Liver (tissue), 9 donors: Measurements from ENCODE around the gene ULK1. TPM values are rescaled to one million over a fixed set of nuclear protein-coding genes. Genes with fewer than 3 reads are reported as not detected.

ENCODE experiments used
- DNase-seq: peaks from one replicate; pipeline ENCODE4 v3.0.0-alpha.2; 2017; ENCODE audit warnings: low spot score
- H3K27ac ChIP-seq, 2 donors: one replicate each; pipeline ENCODE4 v1.7.0; 2013; ENCODE audit warnings: inconsistent platforms in 2 of 2, low read length in 2 of 2, control low read depth in 1 of 2, low read depth in 1 of 2, mild to moderate bottlenecking in 1 of 2
- H3K27me3 ChIP-seq, 4 donors: one replicate each; pipeline versions ENCODE4 v1.6.1 to v1.7.0; 2013; ENCODE audit warnings: low read length in 3 of 4, inconsistent platforms in 1 of 4, mild to moderate bottlenecking in 1 of 4, moderate library complexity in 1 of 4; ENCODE audit not compliant: control insufficient read depth in 4 of 4, insufficient read depth in 4 of 4
- H3K36me3 ChIP-seq, 4 donors: one replicate each; pipeline versions ENCODE4 v1.6.1 to v1.7.0; 2013; ENCODE audit warnings: low read length in 3 of 4, mild to moderate bottlenecking in 3 of 4, low read depth in 1 of 4, moderate library complexity in 1 of 4; ENCODE audit not compliant: control insufficient read depth in 4 of 4, insufficient read depth in 3 of 4
- H3K4me1 ChIP-seq, 4 donors: one replicate each; pipeline versions ENCODE4 v1.6.1 to v1.7.0; 2013; ENCODE audit warnings: low read length in 3 of 4, mild to moderate bottlenecking in 3 of 4, moderate library complexity in 1 of 4; ENCODE audit not compliant: control insufficient read depth in 4 of 4, insufficient read depth in 4 of 4
- H3K4me3 ChIP-seq, 3 donors: one replicate each; pipeline versions ENCODE4 v1.6.1 to v1.7.0; 2013; ENCODE audit warnings: low read length in 3 of 3, control low read depth in 1 of 3, low read depth in 1 of 3, mild to moderate bottlenecking in 1 of 3
- H3K9ac ChIP-seq, 2 donors: one replicate each; pipeline ENCODE4 v1.7.0; 2013; ENCODE audit warnings: low read length in 2 of 2, mild to moderate bottlenecking in 2 of 2, moderate library complexity in 2 of 2, control low read depth in 1 of 2, low read depth in 1 of 2
- H3K9me3 ChIP-seq, 4 donors: one replicate each; pipeline versions ENCODE4 v1.6.1 to v1.7.0; 2013; ENCODE audit warnings: low read length in 3 of 4; ENCODE audit not compliant: control insufficient read depth in 4 of 4
- ATF3 ChIP-seq: IDR thresholded peaks from 2 replicates; pipeline ENCODE4 v1.6.1; 2016; ENCODE audit warnings: antibody characterized with exemption
- CTCF ChIP-seq: fragments of 150-350 bp; IDR thresholded peaks from 2 replicates; pipeline ENCODE4 v1.5.1; 2017; ENCODE audit warnings: improper control_type of control experiment, low read depth, low read length; ENCODE audit not compliant: missing input control
- FOXA1 ChIP-seq: IDR thresholded peaks from 2 replicates; pipeline ENCODE4 v1.6.1; 2016; ENCODE audit warnings: antibody characterized with exemption
- FOXA2 ChIP-seq: IDR thresholded peaks from 2 replicates; pipeline ENCODE4 v1.6.1; 2016; ENCODE audit warnings: antibody characterized with exemption
- GABPA ChIP-seq, 2 donors: IDR thresholded peaks in 1 of 2; conservative IDR thresholded peaks in 1 of 2; 2 replicates each; pipeline ENCODE4 v1.6.1; 2016; ENCODE audit warnings: antibody characterized with exemption in 2 of 2, mild to moderate bottlenecking in 1 of 2, moderate library complexity in 1 of 2
- HNF4A ChIP-seq, 2 donors: conservative IDR thresholded peaks; 2 replicates each; pipeline ENCODE4 v1.6.1; 2016; ENCODE audit warnings: antibody characterized with exemption in 2 of 2, mild to moderate bottlenecking in 2 of 2
- HNF4G ChIP-seq: IDR thresholded peaks from 2 replicates; pipeline ENCODE4 v1.6.1; 2016; ENCODE audit warnings: antibody characterized with exemption
- JUND ChIP-seq, 2 donors: IDR thresholded peaks; 2 replicates each; pipeline ENCODE4 v1.6.1; 2016; ENCODE audit warnings: antibody characterized with exemption in 2 of 2
- NR2F2 ChIP-seq: IDR thresholded peaks from 2 replicates; pipeline ENCODE4 v1.6.1; 2016; ENCODE audit warnings: antibody characterized with exemption
- RAD21 ChIP-seq, 2 donors: IDR thresholded peaks; 2 replicates each; pipeline ENCODE4 v1.6.1; 2016; ENCODE audit warnings: antibody characterized with exemption in 2 of 2, mild to moderate bottlenecking in 2 of 2
- RXRA ChIP-seq, 2 donors: IDR thresholded peaks; 2 replicates each; pipeline ENCODE4 v1.6.1; 2017 to 2018; ENCODE audit warnings: antibody characterized with exemption in 2 of 2, mild to moderate bottlenecking in 1 of 2
- SP1 ChIP-seq: IDR thresholded peaks from 2 replicates; pipeline ENCODE4 v1.6.1; 2018; ENCODE audit warnings: antibody characterized with exemption, mild to moderate bottlenecking
- TAF1 ChIP-seq: conservative IDR thresholded peaks from 2 replicates; pipeline ENCODE4 v1.6.1; 2016; ENCODE audit warnings: antibody characterized with exemption, mild to moderate bottlenecking
- YY1 ChIP-seq: IDR thresholded peaks from 2 replicates; pipeline ENCODE4 v1.6.1; 2016; ENCODE audit warnings: antibody characterized with exemption, mild to moderate bottlenecking
- ZBTB33 ChIP-seq: IDR thresholded peaks from 2 replicates; pipeline ENCODE4 v1.6.1; 2016; ENCODE audit warnings: antibody characterized with exemption
- WGBS: extraction: QIAGEN DNeasy Blood & Tissue Kit; methylation state at CpG from one replicate; pipeline ENCODE4 v1.1.7; 2013; 5-methylcytosine and 5-hydroxymethylcytosine counted together
- polyA plus RNA-seq, 2 donors: library from polyadenylated mRNA; stranded (reverse) in 1 of 2; unstranded in 1 of 2; fragments of 200-250 nt in 1 of 2; fragments of >200 nt in 1 of 2; fragmentation: Nextera tagmentation in 1 of 2; extraction: Ambion mirVana in 1 of 2; gene quantifications; one replicate each; pipeline versions ENCODE4 v1.2.1 to v1.2.3, GENCODE V29; 2013 to 2015
- total RNA-seq, 2 donors: library from RNA; depleted of rRNA; stranded (reverse); fragments of >200 nt; gene quantifications; one replicate each; pipeline ENCODE4 v1.2.3, GENCODE V29; 2014
- TF ChIP-seq, protein P1 (sequence below): IDR thresholded peaks from 2 replicates; pipeline ENCODE4 v1.6.1; 2016; ENCODE audit warnings: antibody characterized with exemption, mild to moderate bottlenecking
- TF ChIP-seq, protein P2 (sequence below): IDR thresholded peaks from 2 replicates; pipeline ENCODE4 v1.6.1; 2016; ENCODE audit warnings: antibody characterized with exemption
- donor health status: healthy.
- donor health status: healthy.
- donor health status: healthy.
- donor health status: healthy.
- donor health status: healthy.

The ULK1 gene
- total and polyA plus RNA-seq, 4 donors: 12.5 to 41.7 (median 15.1) TPM

- no peaks in the 10 kb centered on the region for H3K27me3 ChIP-seq
- peaks cover 4 to 8% (median 7%) of the 10 kb centered on the region in 4 donors for H3K36me3 ChIP-seq
- TF ChIP-seq FOXA1 (no peak), YY1 (no peak), SP1 (no peak), GABPA (IDR thresholded peaks at IDR 0.05 in 1 of 2, conservative IDR thresholded peaks at IDR 0.05 in 1 of 2) (no peak), TAF1 (no peak), FOXA2 (no peak), JUND (IDR thresholded peaks at IDR 0.05) (no peak)
- peaks cover 0 to 5% (median 3%) of the 10 kb centered on the region in 4 donors for H3K4me1 ChIP-seq
- DNase-seq: no peak
- H3K4me3 ChIP-seq: no peak overlapping the region
- WGBS: 92% methylated on average over 8 of the region's 8 CpGs
- no peaks in the 10 kb centered on the region for H3K9me3 ChIP-seq
- H3K27ac ChIP-seq: no peak overlapping the region
- H3K9ac ChIP-seq: no peak overlapping the region
Observed at GRCh38 chr12:131962069-131962468, 67.6 kb downstream of the ULK1 start.

- peaks cover 0 to 4% (median 0%) of the 10 kb centered on the region in 4 donors for H3K4me1 ChIP-seq
- 90% methylated on average over 4 of the region's 4 CpGs for WGBS
- DNase-seq: no peak
- no peak for TF ChIP-seq RAD21 (IDR thresholded peaks at IDR 0.05)
- TF ChIP-seq SP1: no peak
- TF ChIP-seq, protein P1, sequence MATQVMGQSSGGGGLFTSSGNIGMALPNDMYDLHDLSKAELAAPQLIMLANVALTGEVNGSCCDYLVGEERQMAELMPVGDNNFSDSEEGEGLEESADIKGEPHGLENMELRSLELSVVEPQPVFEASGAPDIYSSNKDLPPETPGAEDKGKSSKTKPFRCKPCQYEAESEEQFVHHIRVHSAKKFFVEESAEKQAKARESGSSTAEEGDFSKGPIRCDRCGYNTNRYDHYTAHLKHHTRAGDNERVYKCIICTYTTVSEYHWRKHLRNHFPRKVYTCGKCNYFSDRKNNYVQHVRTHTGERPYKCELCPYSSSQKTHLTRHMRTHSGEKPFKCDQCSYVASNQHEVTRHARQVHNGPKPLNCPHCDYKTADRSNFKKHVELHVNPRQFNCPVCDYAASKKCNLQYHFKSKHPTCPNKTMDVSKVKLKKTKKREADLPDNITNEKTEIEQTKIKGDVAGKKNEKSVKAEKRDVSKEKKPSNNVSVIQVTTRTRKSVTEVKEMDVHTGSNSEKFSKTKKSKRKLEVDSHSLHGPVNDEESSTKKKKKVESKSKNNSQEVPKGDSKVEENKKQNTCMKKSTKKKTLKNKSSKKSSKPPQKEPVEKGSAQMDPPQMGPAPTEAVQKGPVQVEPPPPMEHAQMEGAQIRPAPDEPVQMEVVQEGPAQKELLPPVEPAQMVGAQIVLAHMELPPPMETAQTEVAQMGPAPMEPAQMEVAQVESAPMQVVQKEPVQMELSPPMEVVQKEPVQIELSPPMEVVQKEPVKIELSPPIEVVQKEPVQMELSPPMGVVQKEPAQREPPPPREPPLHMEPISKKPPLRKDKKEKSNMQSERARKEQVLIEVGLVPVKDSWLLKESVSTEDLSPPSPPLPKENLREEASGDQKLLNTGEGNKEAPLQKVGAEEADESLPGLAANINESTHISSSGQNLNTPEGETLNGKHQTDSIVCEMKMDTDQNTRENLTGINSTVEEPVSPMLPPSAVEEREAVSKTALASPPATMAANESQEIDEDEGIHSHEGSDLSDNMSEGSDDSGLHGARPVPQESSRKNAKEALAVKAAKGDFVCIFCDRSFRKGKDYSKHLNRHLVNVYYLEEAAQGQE: no peak
- TF ChIP-seq, protein P2, sequence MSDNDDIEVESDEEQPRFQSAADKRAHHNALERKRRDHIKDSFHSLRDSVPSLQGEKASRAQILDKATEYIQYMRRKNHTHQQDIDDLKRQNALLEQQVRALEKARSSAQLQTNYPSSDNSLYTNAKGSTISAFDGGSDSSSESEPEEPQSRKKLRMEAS: no peak
- TF ChIP-seq HNF4G: no peak
- no peak for TF ChIP-seq NR2F2
- no peak for TF ChIP-seq HNF4A (conservative IDR thresholded peaks at IDR 0.05)
- no peak for TF ChIP-seq TAF1
- TF ChIP-seq FOXA2: no peak
- no peak for TF ChIP-seq YY1
- no peak for TF ChIP-seq FOXA1
- TF ChIP-seq RXRA (IDR thresholded peaks at IDR 0.05): no peak
- no peak for TF ChIP-seq CTCF
- TF ChIP-seq ZBTB33: no peak
- TF ChIP-seq JUND (IDR thresholded peaks at IDR 0.05): no peak
- TF ChIP-seq GABPA (IDR thresholded peaks at IDR 0.05 in 1 of 2, conservative IDR thresholded peaks at IDR 0.05 in 1 of 2): no peak
- no peak for TF ChIP-seq ATF3
- peaks cover 4 to 8% (median 7%) of the 10 kb centered on the region in 4 donors for H3K36me3 ChIP-seq
- no peaks in the 10 kb centered on the region for H3K27me3 ChIP-seq
- H3K4me3 ChIP-seq: no peak overlapping the region
- no peak overlapping the region for H3K27ac ChIP-seq
- H3K9ac ChIP-seq: no peak overlapping the region
- H3K9me3 ChIP-seq: no peaks in the 10 kb centered on the region
Observed at GRCh38 chr12:131963381-131963780, 69.0 kb downstream of the ULK1 start.
